HFF-Myc (cell line): ENCODE measurements around the gene DPF1.
"Not testable (repeated sequence)": the region's sequence is repeated elsewhere in the genome, so short reads cannot be mapped to it uniquely, and the experiment has no call there.

ENCODE experiments used
- DNase-seq: peaks from one replicate; pipeline ENCODE4 v3.0.0-alpha.2; 2011; ENCODE audit warnings: low read depth; ENCODE audit errors: extremely low read depth
- H3K4me3 ChIP-seq: replicated peaks from 2 replicates; pipeline ENCODE4 v1.5.1; 2011; ENCODE audit warnings: low read depth, mild to moderate bottlenecking, control low read depth, low read length
- CTCF ChIP-seq: IDR thresholded peaks from 2 replicates; pipeline ENCODE4 v1.5.1; 2012; ENCODE audit warnings: mild to moderate bottlenecking, low read depth, low read length, control low read depth; ENCODE audit errors: missing control alignments

DPF1 gene

DNA sequence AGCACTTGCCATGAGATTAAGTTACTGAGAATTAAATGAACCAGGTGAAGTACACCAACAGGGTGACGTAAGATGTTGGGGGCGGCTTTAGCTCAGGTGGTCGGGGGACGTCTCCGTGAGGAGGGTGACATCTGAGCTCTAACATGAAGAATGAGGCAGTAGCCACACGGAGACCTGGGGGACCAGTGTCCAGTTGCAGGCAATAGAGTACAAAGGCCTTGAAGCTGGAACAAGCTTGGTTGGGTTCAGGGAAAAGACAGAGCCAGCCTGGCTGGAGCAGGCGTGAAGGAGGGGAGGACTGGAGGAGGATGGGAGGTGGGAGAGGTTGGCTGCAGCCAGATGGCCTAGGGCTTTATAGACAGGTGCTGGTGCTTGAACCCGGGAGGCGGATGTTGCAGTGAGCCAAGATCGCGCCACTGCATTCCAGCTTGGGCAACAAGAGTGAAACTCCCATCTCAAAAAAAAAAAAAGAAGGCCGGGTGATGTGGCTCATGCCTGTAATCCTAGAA lies 42.0 kb upstream of the DPF1 start:
- H3K4me3 ChIP-seq = no peak overlapping the region
- DNase-seq = no peak
- no peak for TF ChIP-seq CTCF

- no peak for DNase-seq
- TF ChIP-seq CTCF = no peak
- H3K4me3 ChIP-seq = no peak overlapping the region
Measured at GRCh38 chr19:38265213-38265861, 41.3 kb upstream of the DPF1 start.

- H3K4me3 ChIP-seq = peak within 1 kb of the TSS; percentile 35
- DNase-seq = no peak
- TF ChIP-seq CTCF = no peak
Measured at GRCh38 chr19:38264486-38265212, 40.6 kb upstream of the DPF1 start, which contains the start of gene SPINT2. Gene SPINT2 (plus strand): TSS chr19:38264573. CDS start chr19:38264893, 320 bp downstream.

DNA sequence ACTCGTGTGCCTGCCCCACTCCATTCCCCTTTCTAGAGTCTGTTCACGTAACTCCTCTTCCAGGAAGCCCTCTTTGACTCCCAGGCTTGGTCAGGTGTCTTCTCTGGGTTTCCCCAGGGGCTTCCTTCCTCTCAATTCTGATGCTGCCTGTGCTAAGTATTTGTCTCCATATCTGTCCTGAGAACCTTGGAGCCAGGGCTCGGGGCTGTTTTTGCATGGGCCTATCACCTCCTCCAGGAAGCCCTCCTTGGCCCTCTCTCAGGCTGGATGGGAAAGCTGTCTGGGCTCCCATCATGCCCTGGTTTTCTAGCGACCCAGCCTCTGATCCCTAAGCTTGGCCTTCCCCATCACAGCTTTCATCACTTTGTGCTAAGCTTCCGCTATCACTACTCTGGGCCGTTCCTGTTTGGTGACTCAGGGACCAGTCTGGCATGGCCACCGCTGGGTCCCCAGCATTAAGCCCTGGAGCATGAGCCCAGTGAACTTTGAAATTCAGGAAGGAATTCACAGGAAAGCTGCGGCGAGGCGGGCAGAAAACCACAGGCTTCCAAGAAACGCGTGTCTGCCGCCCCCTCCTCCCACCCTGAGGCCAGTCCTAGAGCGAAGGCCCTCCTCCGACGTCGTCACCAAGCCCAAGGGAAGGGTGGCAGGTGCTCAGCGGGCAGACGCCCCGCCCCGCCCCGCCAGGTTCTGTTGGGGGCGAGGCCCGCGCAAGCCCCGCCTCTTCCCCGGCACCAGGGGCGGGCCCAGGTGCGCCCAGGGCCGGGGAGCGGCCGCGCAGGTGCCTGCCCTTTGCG lies 39.9 kb upstream of the DPF1 start:
- peak overlapping the region; percentile 35 for H3K4me3 ChIP-seq
- no peak for TF ChIP-seq CTCF
- DNase-seq = no peak

DNA sequence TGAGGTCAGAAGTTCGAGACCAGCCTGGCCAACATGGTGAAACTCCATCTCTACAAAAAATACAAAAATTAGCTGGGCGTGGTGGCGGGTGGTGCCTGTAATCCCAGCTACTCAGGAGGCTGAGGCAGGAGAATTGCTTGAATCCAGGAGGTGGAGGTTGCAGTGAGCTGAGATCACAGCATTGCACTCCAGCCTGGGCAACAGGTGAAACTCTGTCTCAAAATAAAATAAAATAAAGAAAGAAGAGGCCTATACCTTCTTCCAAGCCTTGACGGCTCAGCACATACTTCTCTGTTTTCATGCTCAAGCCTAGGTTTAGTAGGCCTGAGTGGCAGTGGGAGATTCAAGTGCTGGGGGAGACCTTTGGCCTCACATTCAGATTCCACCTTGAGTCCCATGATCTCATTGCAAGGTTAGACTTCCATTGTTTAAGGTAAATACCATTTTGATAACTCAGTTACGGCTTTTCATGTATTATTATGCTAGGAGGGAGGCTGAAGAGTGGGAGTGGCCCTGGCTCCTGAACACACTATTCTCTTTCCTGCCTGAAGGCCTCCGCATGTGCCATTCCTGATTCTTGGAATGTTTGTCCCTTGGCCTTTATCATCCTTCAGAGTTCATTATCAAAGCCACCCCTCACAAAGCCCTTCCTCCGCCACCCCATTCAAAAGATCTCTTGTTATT lies 38.7 kb upstream of the DPF1 start:
- no peak for TF ChIP-seq CTCF
- DNase-seq = no peak
- H3K4me3 ChIP-seq = no peak overlapping the region

- not testable (repeated sequence) for DNase-seq, H3K4me3 ChIP-seq
Measured at GRCh38 chr19:38261942-38262341, 37.9 kb upstream of the DPF1 start.
